ENCODE data around the gene CKM. TPM values are rescaled to one million over a fixed set of nuclear protein-coding genes. Genes with fewer than 3 reads are reported as not detected.

The CKM gene
- total RNA-seq, 1 donor from 2014 or later, result 0.41 TPM

DNA sequence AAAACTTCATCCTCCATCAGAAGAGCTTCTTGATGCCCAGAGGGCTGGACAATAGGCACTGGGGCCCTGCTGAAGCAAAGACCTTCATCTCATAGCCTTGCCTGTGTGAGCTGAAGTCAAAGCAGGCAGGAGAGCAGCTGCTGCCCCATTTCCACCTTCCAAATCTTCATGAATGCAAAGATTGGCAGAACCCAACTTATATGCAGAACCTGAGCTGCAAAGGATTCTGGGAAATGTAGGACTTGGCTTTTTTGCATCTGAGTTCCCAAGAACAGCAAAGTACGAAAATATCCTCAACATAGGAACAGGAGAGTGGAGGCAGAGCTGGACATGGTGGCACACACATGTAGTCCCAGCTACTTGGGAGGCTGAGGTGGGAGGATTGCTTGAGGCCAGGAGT is 30.8 kb downstream of the CKM start:
- TF ChIP-seq CTCF (IDR thresholded peaks at IDR 0.05), result no peak
- Histone ChIP-seq H3K27ac (no peak overlapping the region), H3K9me3 (no peaks in the 10 kb centered on the region), H3K36me3 (peaks cover 50% of the 10 kb centered on the region), H3K27me3 (no peaks in the 10 kb centered on the region), H3K4me1 (no peaks in the 10 kb centered on the region), H3K4me3 (no peak overlapping the region)
- intact Hi-C loops (cut with DNase I), result no loop called here
- ATAC-seq (no peak), DNase-seq (no peak)

- Histone ChIP-seq H3K9me3 (no peaks in the 10 kb centered on the region), H3K36me3 (peaks cover 40% of the 10 kb centered on the region), H3K27ac (no peak overlapping the region), H3K27me3 (no peaks in the 10 kb centered on the region), H3K4me3 (no peak overlapping the region), H3K4me1 (no peaks in the 10 kb centered on the region)
- intact Hi-C loops (cut with DNase I), result no loop called here
- ATAC-seq, result peak; percentile 26
- TF ChIP-seq CTCF (IDR thresholded peaks at IDR 0.05), result no peak
- no peak for DNase-seq
Measured at GRCh38 chr19:45290381-45290931, 32.2 kb downstream of the CKM start.

DNA sequence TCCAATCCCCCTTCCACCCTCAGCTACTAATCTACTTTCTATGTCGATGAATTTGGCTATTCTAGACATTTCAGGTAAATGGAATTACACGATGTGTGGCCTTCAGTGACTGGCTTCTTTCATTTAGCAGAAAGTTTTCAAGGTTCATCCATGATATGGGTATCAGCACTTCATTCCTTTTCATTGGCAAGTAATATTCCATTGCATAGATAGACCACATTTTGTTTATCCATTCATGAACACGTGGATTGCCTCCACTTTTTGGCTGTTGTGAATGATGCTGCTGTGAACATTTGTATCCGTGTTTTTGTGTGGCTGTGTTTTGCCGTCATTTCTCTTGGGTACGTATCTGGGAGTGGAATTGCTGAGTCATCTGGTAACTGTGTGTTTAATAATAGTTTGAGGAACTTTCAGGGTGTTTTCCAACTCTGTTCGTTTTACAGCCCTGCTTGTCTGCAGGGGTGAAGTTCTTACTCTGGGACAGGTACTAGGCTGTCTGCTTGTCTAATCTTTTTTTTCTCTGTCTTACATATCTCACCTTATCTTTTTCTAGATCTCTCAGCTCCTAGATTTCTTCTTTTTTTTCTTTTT is 39.1 kb downstream of the CKM start:
- TF ChIP-seq CTCF (IDR thresholded peaks at IDR 0.05), result no peak
- H3K27me3 ChIP-seq, result no peaks in the 10 kb centered on the region
- H3K4me3 ChIP-seq, result no peak overlapping the region
- ATAC-seq (no peak), DNase-seq (no peak)
- H3K36me3 ChIP-seq, result peaks cover 38% of the 10 kb centered on the region
- no peak overlapping the region for H3K27ac ChIP-seq
- no peaks in the 10 kb centered on the region for H3K9me3 ChIP-seq
- H3K4me1 ChIP-seq, result no peaks in the 10 kb centered on the region
- intact Hi-C loops (cut with DNase I), result no loop called here

DNA sequence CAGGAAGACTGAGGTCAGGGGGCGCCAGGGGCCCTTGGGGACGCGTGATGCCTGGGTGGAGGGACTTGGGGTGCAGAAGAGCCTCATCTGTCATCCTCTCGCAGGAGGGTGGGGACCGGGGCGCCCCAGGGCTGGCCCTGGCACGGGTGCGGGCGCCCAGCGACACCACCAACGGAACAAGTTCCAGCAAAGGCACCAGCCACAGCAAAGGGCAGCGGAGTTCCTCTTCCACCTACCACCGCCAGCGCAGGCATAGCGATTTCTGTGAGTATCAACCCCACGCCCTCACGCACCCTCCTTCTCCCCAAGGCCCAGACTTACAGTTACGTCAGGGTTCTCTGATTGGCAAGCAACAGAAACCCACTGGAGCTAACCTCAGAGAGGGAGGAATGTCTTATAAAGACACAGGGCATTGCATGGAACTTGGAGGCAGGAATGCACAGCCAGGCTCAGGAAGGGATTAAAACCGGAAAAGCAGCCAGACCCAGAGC is 42.2 kb downstream of the CKM start:
- ATAC-seq (peak; percentile 48), DNase-seq (no peak)
- no peaks in the 10 kb centered on the region for H3K4me1 ChIP-seq
- no peaks in the 10 kb centered on the region for H3K9me3 ChIP-seq
- H3K4me3 ChIP-seq, result no peak overlapping the region
- TF ChIP-seq CTCF (IDR thresholded peaks at IDR 0.05), result no peak
- H3K27me3 ChIP-seq, result no peaks in the 10 kb centered on the region
- H3K27ac ChIP-seq, result no peak overlapping the region
- peaks cover 33% of the 10 kb centered on the region for H3K36me3 ChIP-seq
- intact Hi-C loops (cut with DNase I), result no loop called here

GRCh38 chr19:45279587-45280192 is 43.0 kb downstream of the CKM start:
- DNase-seq, result no peak
- H3K36me3 ChIP-seq, result peaks cover 40% of the 10 kb centered on the region

More at GRCh38 chr19:45279587-45280192, 43.0 kb downstream of the CKM start:
- Histone ChIP-seq H3K9me3 (no peaks in the 10 kb centered on the region), H3K4me3 (no peak overlapping the region), H3K27me3 (no peaks in the 10 kb centered on the region), H3K27ac (no peak overlapping the region), H3K4me1 (no peaks in the 10 kb centered on the region)
- no peak for ATAC-seq
- no peak for TF ChIP-seq CTCF (IDR thresholded peaks at IDR 0.05)
- intact Hi-C loops (cut with DNase I), result no loop called here

Data from upper lobe of right lung (tissue), 1 donor.